Urothelium cell line (cell line): ENCODE results near the gene DBF4.
"Not testable (repeated sequence)": the region's sequence is repeated elsewhere in the genome, so short reads cannot be mapped to it uniquely, and the experiment has no call there.

Experiments used
- DNase-seq: peaks from one replicate; pipeline ENCODE4 v3.0.0; 2011; ENCODE audit warnings: low spot score, mixed read lengths
- FAIRE-seq: peaks from 2 replicates; lab custom pipeline; 2011; peaks lifted over from hg19 to GRCh38; lab: Jason Lieb, UNC

Gene DBF4

GRCh38 chr7:87944547-87944946 lies 68.3 kb downstream of the DBF4 start:
- DNase-seq (no peak), FAIRE-seq (no peak)

- not testable (repeated sequence) for FAIRE-seq, DNase-seq
These were observed 69.6 kb downstream of the DBF4 start for GRCh38 chr7:87945926-87946325.

GRCh38 chr7:87948371-87948770 lies 72.1 kb downstream of the DBF4 start:
- FAIRE-seq (no peak), DNase-seq (no peak)
